GM21515 (cell line): ENCODE measurements around the gene NAPG.
"Not testable (repeated sequence)": the region's sequence is repeated elsewhere in the genome, so short reads cannot be mapped to it uniquely, and the experiment has no call there.

Experiments
- ATAC-seq: cut with Tn5 transposase; IDR thresholded peaks from one replicate; pipeline ENCODE4 v1.9.1; 2021; ENCODE audit not compliant: unreplicated experiment

The NAPG gene

DNA sequence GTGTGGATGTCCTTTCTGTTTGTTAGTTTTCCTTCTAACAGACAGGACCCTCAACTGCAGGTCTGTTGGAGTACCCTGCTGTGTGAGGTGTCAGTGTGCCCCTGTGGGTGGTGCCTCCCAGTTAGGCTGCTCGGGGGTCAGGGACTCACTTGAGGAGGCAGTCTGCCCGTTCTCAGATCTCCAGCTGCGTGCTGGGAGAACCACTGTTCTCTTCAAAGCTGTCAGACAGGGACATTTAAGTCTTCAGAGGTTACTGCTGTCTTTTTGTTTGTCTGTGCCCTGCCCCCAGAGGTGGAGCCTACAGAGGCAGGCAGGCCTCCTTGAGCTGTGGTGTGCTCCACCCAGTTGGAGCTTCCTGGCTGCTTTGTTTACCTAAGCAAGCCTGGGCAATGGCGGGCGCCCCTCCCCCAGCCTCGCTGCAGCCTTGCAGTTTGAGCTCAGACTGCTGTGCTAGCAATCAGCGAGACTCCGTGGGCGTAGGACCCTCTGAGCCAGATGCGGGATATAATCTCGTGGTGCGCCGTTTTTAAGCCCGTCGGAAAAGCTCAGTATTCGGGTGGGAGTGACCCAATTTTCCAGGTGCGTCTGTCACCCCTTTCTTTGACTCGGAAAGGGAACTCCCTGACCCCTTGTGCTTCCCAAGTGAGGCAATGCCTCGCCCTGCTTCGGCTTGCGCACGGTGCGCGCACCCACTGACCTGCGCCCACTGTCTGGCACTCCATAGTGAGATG lies 52.2 kb downstream of the NAPG start:
- ATAC-seq = not testable (repeated sequence)

DNA sequence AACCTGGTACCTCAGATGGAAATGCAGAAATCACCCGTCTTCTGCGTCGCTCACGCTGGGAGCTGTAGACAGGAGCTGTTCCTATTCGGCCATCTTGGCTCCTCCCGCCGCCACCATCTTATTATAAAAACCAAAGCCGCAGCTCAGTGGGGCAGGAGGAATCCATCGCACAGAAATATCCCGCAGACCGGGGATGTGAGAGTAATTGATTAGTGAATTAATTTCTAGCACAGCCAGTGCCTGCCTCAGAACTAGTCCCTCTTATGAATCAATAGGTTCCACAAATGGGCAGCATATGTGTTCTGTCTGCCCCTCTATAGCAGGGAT lies 52.7 kb downstream of the NAPG start:
- ATAC-seq = not testable (repeated sequence)

DNA sequence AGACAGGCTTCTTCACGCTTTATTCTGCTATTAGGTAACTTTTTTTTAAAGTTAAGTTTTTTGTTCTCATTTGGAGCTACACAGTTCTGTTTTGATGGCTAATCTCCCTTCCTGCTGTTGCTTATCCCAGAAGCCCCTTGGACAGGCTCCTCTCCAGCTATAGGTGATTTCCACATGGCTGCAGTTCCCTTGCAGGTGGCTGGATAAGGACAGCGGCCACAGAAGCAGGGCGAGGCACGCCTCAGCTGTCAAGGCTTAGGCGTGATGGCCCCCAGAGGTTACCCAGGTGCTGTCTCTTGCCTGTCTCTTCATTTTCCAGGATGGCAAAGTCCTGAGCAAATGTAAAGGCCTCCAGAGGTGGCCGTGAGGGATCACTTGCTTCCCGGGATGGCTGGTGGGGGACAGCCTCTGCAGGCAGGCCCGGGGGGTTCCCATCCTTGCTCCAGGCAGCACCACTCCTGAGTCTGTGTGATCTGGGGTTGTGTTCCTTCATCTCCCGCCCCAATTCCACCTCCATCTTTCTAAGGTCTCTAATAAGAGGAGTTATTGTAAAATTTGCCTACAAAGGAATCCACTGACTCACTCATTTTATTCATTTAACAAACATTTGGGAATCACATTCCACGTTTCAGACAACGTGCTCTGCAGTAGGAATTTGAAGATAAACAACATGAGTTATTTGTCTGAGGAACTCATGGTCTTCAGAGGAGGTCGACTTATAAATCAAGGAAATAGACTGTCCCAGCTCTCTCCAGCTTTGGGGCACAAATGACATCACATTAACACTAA lies 53.4 kb downstream of the NAPG start:
- no peak for ATAC-seq

DNA sequence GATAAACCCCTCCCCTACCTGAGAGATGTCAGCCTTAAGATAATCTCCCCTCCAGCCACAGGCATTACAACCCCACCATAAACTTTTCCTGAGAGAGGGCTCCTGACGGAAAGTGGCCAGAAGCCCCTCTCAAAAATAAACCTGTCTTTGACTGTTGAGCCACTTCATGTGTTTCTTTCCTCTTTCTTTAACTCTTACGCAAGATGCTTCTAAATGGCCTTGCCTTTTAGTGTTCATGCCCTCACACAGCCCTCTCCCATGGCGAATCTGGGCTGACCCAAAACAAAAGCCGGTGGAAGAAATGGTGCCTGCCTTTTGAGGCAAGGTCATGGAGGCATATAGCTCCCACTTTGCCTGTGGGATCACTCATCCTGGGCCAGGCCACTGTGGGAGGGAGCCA lies 54.4 kb downstream of the NAPG start:
- ATAC-seq = no peak

DNA sequence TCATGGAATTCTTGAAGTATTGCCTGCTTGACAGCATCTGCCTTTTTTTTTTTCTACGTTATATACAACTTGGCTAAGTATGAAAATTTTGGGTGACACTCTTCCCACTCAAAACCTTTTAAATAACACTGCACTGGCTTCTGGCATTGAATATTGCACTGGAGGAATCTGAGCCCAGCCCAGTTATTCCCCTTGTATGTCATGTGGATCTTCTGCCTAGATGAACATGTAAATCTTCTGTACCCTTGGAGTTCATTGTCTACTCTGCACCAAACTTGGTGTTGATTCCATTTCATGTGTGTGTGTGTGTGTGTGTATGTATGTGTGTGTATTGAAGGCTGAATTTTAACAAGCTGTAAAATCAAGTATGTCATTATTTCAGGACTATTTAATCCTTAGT lies 59.4 kb downstream of the NAPG start:
- no peak for ATAC-seq

DNA sequence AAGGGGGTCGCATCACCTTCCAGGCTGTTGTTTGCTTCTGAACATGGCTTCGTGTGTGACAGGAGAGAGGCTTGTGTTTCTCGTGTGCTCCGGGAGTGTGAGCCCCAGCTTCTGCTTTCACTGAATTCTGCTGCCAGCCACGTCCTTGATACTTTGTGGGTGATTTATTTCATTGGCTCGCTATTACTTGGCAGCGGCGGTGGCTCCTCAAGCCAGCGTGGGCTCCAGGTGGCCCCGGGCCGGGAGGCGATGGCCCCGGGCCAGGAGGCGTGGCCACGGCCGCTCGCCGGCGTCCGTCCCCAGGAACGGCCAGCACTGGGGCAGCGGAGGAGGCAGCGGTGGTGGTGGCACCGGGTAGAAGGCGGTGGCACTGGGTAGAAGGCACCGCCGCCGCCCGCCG lies 63.1 kb downstream of the NAPG start:
- no peak for ATAC-seq

DNA sequence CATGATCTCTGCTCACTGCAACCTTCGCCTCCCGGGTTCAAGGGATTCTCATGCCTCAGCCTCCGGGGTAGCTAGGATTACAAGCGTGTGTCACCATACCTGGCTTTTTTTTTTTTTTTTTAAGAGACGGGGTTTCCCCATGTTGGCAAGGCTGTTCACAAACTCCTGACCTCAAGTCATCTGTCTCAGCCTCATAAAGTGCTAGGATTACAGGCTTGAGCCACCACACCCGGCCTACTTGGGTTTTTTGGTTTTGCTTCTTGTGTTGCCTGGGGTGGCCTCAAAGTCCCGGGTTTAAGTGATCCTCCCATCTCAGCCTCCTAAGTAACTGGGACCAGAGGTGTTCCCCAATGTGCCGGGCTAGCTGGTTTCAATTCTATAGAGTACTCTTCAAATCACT lies 64.6 kb downstream of the NAPG start:
- ATAC-seq = no peak

DNA sequence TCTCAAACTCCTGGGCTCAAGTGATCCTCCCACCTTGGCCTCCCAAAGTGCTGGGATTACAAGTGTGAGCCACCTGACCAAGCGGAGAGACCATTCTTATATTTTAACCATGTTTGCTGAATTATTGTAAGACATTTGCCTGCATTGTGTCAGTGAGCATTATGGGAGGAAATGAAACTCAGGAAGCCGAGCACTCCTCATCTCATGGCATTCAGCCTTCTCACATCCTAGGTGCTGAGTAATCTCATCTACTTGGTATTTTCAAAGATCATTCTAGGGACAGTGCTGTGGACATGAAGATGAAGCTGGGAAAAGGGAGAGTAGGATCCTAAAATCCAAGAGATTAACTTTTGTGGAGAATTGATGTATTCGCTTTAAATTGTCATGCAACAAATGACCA lies 66.1 kb downstream of the NAPG start:
- no peak for ATAC-seq

DNA sequence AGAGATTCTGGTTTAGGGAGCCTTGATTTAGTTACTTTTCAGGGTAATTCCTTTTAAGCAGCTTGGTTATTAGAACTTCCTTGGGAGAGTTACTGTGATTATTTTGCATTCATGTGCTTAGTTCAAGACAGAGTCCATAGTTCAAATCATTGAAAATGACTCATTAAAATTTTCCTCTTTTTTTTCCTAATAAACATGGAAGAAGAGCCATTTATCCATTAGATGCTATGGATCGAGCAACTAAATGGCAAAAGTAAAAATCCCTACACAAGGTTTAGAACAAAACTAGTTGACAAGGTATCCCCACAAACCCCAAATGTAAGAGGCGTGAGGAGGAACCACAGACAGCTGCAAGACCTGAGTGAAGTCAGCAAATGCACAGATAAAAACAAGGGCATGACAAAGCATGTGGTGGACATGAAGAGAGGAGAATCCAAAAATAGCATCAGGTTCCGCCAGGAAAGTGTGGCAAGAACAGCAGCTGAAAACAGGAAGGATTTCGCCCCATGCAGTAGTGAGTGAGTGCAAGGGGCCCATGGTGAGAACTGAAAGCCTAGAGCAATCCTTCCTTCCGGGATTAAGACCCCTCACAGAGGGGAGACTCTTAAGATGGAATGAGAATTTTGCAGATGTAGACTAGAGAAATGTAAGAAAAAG lies 67.7 kb downstream of the NAPG start:
- not testable (repeated sequence) for ATAC-seq

DNA sequence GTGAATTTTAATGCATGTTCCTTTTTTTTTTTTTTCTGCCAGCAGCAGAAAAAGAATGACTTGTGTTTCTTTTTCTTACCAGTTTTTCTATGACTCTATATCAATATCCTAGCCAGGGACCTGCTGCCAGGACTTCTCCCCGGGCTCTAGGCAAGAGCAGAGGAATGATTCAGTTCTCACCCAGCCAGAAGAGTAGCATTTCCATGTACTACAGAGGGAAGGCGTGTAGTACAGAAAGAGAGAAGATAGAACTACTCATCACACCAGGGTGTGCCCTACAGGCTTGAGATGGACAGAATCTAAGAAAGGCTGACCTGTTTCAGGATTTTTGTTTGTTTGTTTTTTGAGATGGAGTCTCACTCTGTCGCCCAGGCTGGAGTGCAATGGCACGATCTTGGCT lies 70.1 kb downstream of the NAPG start:
- not testable (repeated sequence) for ATAC-seq

DNA sequence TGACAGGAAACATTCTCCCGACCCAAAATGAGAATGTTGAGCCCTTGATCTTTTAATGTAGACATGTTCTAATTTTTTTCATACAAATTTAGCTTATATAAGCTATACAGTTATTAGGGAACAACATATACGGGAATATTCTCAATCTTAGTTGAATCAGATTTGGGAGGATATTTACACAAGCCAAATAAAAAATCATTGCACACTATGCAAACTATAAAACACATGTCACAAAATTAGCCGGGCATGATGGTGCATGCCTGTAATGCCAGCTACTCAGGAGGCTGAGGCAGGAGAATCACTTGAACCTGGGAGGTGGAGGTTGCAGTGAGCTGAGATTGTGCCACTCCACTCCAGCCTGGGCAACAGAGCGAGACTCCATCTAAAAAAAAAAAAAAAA lies 71.9 kb downstream of the NAPG start:
- ATAC-seq = not testable (repeated sequence)

DNA sequence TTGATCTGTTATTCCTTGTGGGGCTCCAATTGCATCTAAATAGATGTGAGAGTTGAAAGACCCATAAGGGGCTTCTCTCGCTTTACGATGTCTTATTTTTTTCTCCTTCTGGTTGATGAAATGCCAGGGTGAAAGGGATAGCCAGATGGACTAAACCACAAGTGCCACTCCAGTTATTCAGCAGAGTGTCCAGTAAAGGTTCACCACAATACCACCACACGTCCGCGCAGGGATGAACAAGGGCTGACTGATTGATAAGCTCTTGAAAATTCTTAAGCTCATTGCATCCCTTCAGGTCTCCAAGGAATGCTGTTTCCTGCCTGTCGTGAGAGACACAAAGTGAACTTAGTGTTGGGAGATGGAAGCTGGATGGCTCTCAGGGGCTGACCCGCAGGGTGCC lies 74.9 kb downstream of the NAPG start:
- ATAC-seq = not testable (repeated sequence)
